Heart left ventricle (tissue), 16 donors: ENCODE results near the gene LMF1. TPM values are rescaled to one million over a fixed set of nuclear protein-coding genes. Genes with fewer than 3 reads are reported as not detected.

ENCODE experiments used
- ATAC-seq, 4 donors: fragments of 200-7000 bp; cut with Tn5 transposase; one replicate each; pipeline ENCODE4 v1.9.1; 2020 to 2022; ENCODE audit warnings: moderate library complexity in 4 of 4, mild to moderate bottlenecking in 3 of 4, moderate number of reproducible peaks in 1 of 4
- DNase-seq, 5 donors: peaks; one replicate each; pipeline ENCODE4 v3.0.0-alpha.2; 2020
- H3K27ac ChIP-seq, 12 donors: fragments of 200-600 bp; sonication (generic) in 4 of 12; one replicate each; pipeline versions ENCODE4 v1.5.0 to v1.8.0; 2016 to 2022; ENCODE audit warnings: mild to moderate bottlenecking in 2 of 12
- H3K27me3 ChIP-seq, 9 donors: fragments of 200-600 bp; sonication (generic) in 2 of 9; one replicate each; pipeline versions ENCODE4 v1.5.1 to v1.8.0; 2016 to 2022; ENCODE audit warnings: mild to moderate bottlenecking in 3 of 9
- H3K36me3 ChIP-seq, 9 donors: fragments of 200-600 bp; sonication (generic) in 2 of 9; one replicate each; pipeline versions ENCODE4 v1.5.0 to v1.8.0; 2018 to 2022; ENCODE audit warnings: mild to moderate bottlenecking in 2 of 9
- H3K4me1 ChIP-seq, 12 donors: fragments of 200-600 bp; sonication (generic) in 4 of 12; one replicate each; pipeline versions ENCODE4 v1.5.0 to v1.8.0; 2016 to 2022; ENCODE audit warnings: mild to moderate bottlenecking in 3 of 12
- H3K4me3 ChIP-seq, 12 donors: fragments of 200-600 bp; sonication (generic) in 4 of 12; one replicate each; pipeline versions ENCODE4 v1.5.0 to v1.8.0; 2017 to 2022; ENCODE audit warnings: mild to moderate bottlenecking in 9 of 12, moderate library complexity in 4 of 12
- H3K9me3 ChIP-seq, 12 donors: fragments of 200-600 bp; sonication (generic) in 4 of 12; one replicate each; pipeline versions ENCODE4 v1.5.0 to v1.8.0; 2016 to 2022; ENCODE audit warnings: mild to moderate bottlenecking in 1 of 12
- CTCF ChIP-seq, 12 donors: fragments of 200-600 bp; sonication (generic) in 4 of 12; IDR thresholded peaks; one replicate each; pipeline versions ENCODE4 v1.5.0 to v1.8.0; 2018 to 2022; ENCODE audit warnings: antibody characterized with exemption in 12 of 12, mild to moderate bottlenecking in 5 of 12
- POLR2A ChIP-seq, 2 donors: fragments of 450-650 bp; IDR thresholded peaks; one replicate each; pipeline ENCODE4 v1.6.1; 2017; ENCODE audit warnings: antibody characterized with exemption in 2 of 2, mild to moderate bottlenecking in 2 of 2, moderate library complexity in 2 of 2
- WGBS, 4 donors: extraction: QIAGEN DNeasy Blood & Tissue Kit in 2 of 4; methylation state at CpG; one replicate each; pipeline versions ENCODE4 v1.1.5 to v1.1.7; 2013 to 2018; 5-methylcytosine and 5-hydroxymethylcytosine counted together
- intact Hi-C, 10 donors: fragments of 100-400 bp; cut with DNase I; formaldehyde crosslinking; loops; one replicate each; pipeline versions ENCODE4 v1.11.1 to v1.14.2; 2022
- polyA plus RNA-seq, 2 donors: library from polyadenylated mRNA; stranded (reverse); fragments of 200-250 nt; gene quantifications; one replicate each; pipeline ENCODE4 v1.2.3, GENCODE V29; 2013
- total RNA-seq, 9 donors: library from RNA; depleted of rRNA in 2 of 9; stranded (reverse); fragments of >200 nt in 2 of 9; fragmentation: NEBNext Ultra II Directional in 3 of 9; extraction: Animal tissue kit (Norgen Biotek cat#: 25700) in 3 of 9; gene quantifications; one replicate each; pipeline versions ENCODE4 v1.1.0 to v1.2.4, GENCODE V29; 2016 to 2023
- donor health status: ischemic (EF 13 %, LVEDD 7.1; RV severe dilation, severe dysfunction).
- donor health status: healthy with polysubstance abuse.
- donor health status: DM: no; HTN: yes; CAD: no.
- donor health status: DM: no; HTN: no; CAD: no.
- donor health status: ischemic (EF 25% LVEDD 6.9; RV normal size, moderate dysfunction).
- donor health status: ischemic (EF 25% LVEDD 5.7; RV mildly dilated, moderate dysfunction).
- donor health status: healthy.
- donor health status: DM: yes; HTN: yes; CAD: no.
- donor health status: ischemic (EF 35%, LVEDD 5.7; RV mildly dilated, moderate dysfunction).
- donor health status: nonischemic (EF 11% LVEDD 7.7; RV severe dilation, severe dysfunction).
- donor health status: DM: yes; HTN: yes; CAD: no.
- donor health status: PGD.
- donor health status: ischemic (EF 29% LVEDD 5.4; RV normal size, mild dysfunction).
- donor health status: nonischemic (EF 23%, LVEDD 6.1; RV moderate dilation, normal function).

The LMF1 gene
- total and polyA plus RNA-seq, 11 donors = 4.3 to 19.2 (median 7.1) TPM

- intact Hi-C loops = no loop called here
- WGBS, 4 donors = 45 to 51% (median 49%) methylated on average over 11 to 20 of the region's 20 CpGs
These were observed 39.5 kb upstream of the LMF1 start for GRCh38 chr16:1010251-1010650.

GRCh38 chr16:1009358-1010150 is 38.8 kb upstream of the LMF1 start:
- DNase-seq = no peak
- TF ChIP-seq POLR2A (IDR thresholded peaks at IDR 0.05) (no peak), CTCF (IDR thresholded peaks at IDR 0.05) (no peak)
- H3K36me3 ChIP-seq = no peaks in the 10 kb centered on the region
- ATAC-seq = no peak
- H3K27ac ChIP-seq = no peak overlapping the region
- no peak overlapping the region for H3K4me3 ChIP-seq
- peaks cover 0 to 36% (median 0%) of the 10 kb centered on the region in 9 donors for H3K27me3 ChIP-seq
- WGBS, 4 donors = 74 to 81% (median 78%) methylated on average over 28 to 30 of the region's 30 CpGs
- peaks cover 0 to 2% (median 0%) of the 10 kb centered on the region in 12 donors for H3K4me1 ChIP-seq
- no peaks in the 10 kb centered on the region for H3K9me3 ChIP-seq
- intact Hi-C loops = no loop called here

More at GRCh38 chr16:1010251-1010650, 39.5 kb upstream of the LMF1 start:
- H3K36me3 ChIP-seq = no peaks in the 10 kb centered on the region
- no peaks in the 10 kb centered on the region for H3K9me3 ChIP-seq
- peaks cover 0 to 9% (median 0%) of the 10 kb centered on the region in 12 donors for H3K4me1 ChIP-seq
- DNase-seq (no peak), ATAC-seq (no peak)
- H3K4me3 ChIP-seq = no peak overlapping the region
- TF ChIP-seq CTCF (IDR thresholded peaks at IDR 0.05) (no peak), POLR2A (IDR thresholded peaks at IDR 0.05) (no peak)
- H3K27me3 ChIP-seq = peaks cover 0 to 36% (median 0%) of the 10 kb centered on the region in 9 donors
- H3K27ac ChIP-seq = no peak overlapping the region

- H3K27me3 ChIP-seq = peaks cover 0 to 36% (median 0%) of the 10 kb centered on the region in 9 donors
- DNase-seq = no peak
These were observed 37.3 kb upstream of the LMF1 start for GRCh38 chr16:1008085-1008484.

More at GRCh38 chr16:1008085-1008484, 37.3 kb upstream of the LMF1 start:
- intact Hi-C loops = no loop called here
- Histone ChIP-seq H3K4me1 (peaks cover 0 to 4% (median 0%) of the 10 kb centered on the region in 12 donors), H3K9me3 (no peaks in the 10 kb centered on the region), H3K36me3 (no peaks in the 10 kb centered on the region), H3K27ac (no peak overlapping the region), H3K4me3 (no peak overlapping the region)
- ATAC-seq = no peak
- TF ChIP-seq POLR2A (IDR thresholded peaks at IDR 0.05) = no peak
- no peak for TF ChIP-seq CTCF (IDR thresholded peaks at IDR 0.05)
- 74 to 85% (median 83%) methylated on average over 7 to 14 of the region's 14 CpGs for WGBS, 4 donors
